Smooth muscle cell (in vitro differentiated cells): ENCODE data around the gene ZBTB5. TPM values are rescaled to one million over a fixed set of nuclear protein-coding genes. Genes with fewer than 3 reads are reported as not detected.

Experiments used
- polyA plus RNA-seq: library from polyadenylated mRNA; unstranded; fragments of >200 nt; fragmentation: Nextera tagmentation; extraction: Ambion mirVana; gene quantifications from 2 replicates; pipeline ENCODE4 v1.2.1, GENCODE V29; 2016
- total RNA-seq: library from RNA; depleted of rRNA; stranded (reverse); fragments of >200 nt; gene quantifications from 2 replicates; pipeline ENCODE4 v1.2.3, GENCODE V29; 2014

ZBTB5 gene
- total and polyA plus RNA-seq, 2 experiments from 2014 or later = 4.3 to 21.8 TPM

Other genes starting within 250 kb of the ZBTB5 start
- 97.5 and 128 TPM in 2 replicates for gene GRHPR, start 42.8 kb downstream of the ZBTB5 start, total RNA-seq
- gene GRHPR, start 42.8 kb downstream of the ZBTB5 start, polyA plus RNA-seq = 89.3 and 118 TPM in 2 replicates
- gene POLR1E, start 20.5 kb upstream of the ZBTB5 start, total RNA-seq = 10.9 and 16.8 TPM in 2 replicates
- 9.0 and 12.6 TPM in 2 replicates for gene POLR1E, start 20.5 kb upstream of the ZBTB5 start, polyA plus RNA-seq
- 3.5 and 6.4 TPM in 2 replicates for gene FBXO10, start 110.9 kb upstream of the ZBTB5 start, total RNA-seq
- gene FBXO10, start 110.9 kb upstream of the ZBTB5 start, polyA plus RNA-seq = 4.8 and 7.0 TPM in 2 replicates
- 194 and 220 TPM in 2 replicates for gene TOMM5, start 127.1 kb upstream of the ZBTB5 start, total RNA-seq
- gene TOMM5, start 127.1 kb upstream of the ZBTB5 start, polyA plus RNA-seq = 221 and 296 TPM in 2 replicates
- gene FRMPD1, start 185.5 kb upstream of the ZBTB5 start, total RNA-seq = 0.22 TPM in 1 of 2 replicates, not detected in the other
- gene FRMPD1, start 185.5 kb upstream of the ZBTB5 start, polyA plus RNA-seq = not detected in 2 replicates